Stimulated activated effector memory CD8-positive, alpha-beta T cell treated with anti-CD3 and anti-CD28 coated beads, Interleukin-12 subunit alpha, Interleukin-12 subunit beta, amount 100 ng/mL, for 72 hours (primary cell): ENCODE data around the gene EPG5.
"Not testable (repeated sequence)": the region's sequence is repeated elsewhere in the genome, so short reads cannot be mapped to it uniquely, and the experiment has no call there.

Source experiments
- ATAC-seq: fragments of 150-1000 bp; cut with Tn5 transposase; 2 replicates; pipeline ENCODE4 v1.10.0; 2021
- DNase-seq, 2 donors: peaks; one replicate each; pipeline ENCODE4 v3.0.0; 2021 to 2022; ENCODE audit warnings: low spot score in 2 of 2
- H3K27ac Mint-ChIP-seq: one replicate; pipeline ENCODE4 v1.8.0; 2022; ENCODE audit warnings: mild to moderate bottlenecking, mixed read lengths
- H3K36me3 Mint-ChIP-seq: one replicate; pipeline ENCODE4 v1.8.0; 2022; ENCODE audit warnings: mild to moderate bottlenecking, mixed read lengths
- H3K4me1 Mint-ChIP-seq: one replicate; pipeline ENCODE4 v1.8.0; 2022; ENCODE audit warnings: mixed read lengths
- H3K4me3 Mint-ChIP-seq: one replicate; pipeline ENCODE4 v1.8.0; 2022; ENCODE audit warnings: mild to moderate bottlenecking, mixed read lengths
- H3K9me3 Mint-ChIP-seq: one replicate; pipeline ENCODE4 v1.8.0; 2022; ENCODE audit warnings: mixed read lengths

Gene EPG5

DNA sequence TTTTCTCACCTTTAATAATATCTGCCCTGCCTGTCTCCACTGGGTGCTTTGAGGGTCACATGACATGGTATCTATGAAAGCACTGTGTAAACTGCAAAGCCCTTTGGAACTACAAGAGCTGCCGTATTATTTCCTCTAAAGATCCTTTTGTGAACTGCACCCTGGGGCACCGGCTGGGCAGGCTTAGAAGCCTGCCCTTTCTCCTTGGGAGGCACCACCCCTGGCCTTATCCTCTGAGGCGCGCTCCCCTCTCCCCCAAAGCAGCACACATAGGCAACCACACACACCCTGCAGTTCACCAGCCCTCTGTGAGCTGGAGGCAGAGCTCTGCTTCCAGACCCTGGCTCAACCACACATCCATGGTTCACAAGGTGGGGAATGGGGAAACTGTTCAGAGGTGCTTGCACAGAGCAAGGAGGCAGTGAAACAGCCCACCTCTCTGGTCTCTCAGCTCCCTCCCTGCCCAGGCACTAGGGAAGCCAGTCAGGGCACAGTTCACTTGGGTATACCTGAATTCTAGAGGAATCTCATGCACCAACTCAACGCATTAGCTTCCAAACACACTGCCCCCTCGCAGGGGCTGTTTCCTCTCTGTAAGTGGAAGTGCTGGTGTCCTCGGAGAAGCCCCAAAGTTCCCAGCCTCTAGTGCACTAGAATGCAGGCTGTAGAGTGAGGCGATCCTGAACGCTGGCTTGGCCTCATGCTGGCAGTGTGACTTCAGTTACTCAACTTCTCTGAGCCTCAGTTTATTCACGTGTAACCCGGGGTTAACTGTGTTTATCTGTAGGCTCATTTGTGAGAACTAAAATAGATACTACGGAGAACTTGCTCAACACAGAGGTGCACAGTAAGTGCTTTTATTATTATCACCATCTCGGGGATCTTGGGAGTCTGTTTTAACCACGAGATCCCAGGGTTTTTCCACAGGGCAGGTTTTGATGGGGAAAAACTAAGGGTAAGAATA, 130.6 kb downstream of the EPG5 start:
- Mint-ChIP-seq H3K27ac (no peak overlapping the region), H3K36me3 (no peaks in the 10 kb centered on the region), H3K4me1 (peaks cover 10% of the 10 kb centered on the region), H3K4me3 (peak overlapping the region; percentile 39), H3K9me3 (no peaks in the 10 kb centered on the region)
- DNase-seq, result no peak
- ATAC-seq, result no peak

DNA sequence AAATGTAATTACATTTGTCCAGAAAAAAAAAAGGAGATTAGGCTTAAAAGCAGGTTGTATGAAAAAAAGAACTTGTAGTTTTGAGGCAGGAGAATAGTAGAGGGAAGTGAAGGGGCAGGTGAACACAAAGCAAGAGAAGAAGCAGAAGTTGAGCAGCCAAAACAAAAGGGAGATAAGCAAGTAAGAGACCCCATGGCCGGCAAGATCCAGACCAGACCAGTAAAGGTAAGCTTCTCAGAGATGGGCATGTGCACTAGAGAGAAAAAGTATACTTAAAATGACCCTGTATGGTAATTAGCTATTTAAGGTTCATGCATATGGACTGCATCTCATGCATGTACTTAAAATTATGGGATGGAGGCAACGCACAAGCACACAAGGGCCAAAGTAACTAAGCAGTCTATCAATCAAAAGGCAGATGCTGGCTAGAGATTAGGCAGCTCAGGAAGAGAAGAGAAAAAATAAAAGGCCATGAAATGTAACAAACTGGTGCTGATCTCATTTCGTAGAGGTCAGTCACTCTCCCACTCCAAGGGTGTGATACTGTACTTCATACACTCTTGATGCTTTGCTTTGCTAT, 132.0 kb downstream of the EPG5 start:
- DNase-seq (no peak), ATAC-seq (no peak)
- Mint-ChIP-seq H3K4me1 (peaks cover 10% of the 10 kb centered on the region), H3K9me3 (no peaks in the 10 kb centered on the region), H3K36me3 (no peaks in the 10 kb centered on the region), H3K27ac (no peak overlapping the region), H3K4me3 (no peak overlapping the region)

DNA sequence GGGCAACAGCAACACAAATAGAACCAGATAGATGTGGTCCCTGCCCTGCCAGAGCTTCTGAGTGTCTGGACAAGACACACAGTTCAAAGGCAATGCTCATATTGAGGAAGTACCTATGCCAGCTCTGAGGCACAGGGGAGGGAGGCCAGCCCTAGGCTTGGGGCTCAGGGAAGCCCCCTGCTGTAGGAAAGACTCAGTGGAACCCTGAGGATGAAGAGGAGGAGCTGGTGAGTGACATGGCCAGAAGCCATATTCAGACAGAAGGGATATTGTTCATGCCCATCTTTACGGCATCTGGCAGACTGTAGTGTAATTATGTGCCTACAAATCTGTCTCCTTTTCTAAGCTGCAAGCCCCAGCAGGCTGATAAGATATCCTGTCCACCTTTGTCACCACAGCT, 132.8 kb downstream of the EPG5 start:
- Mint-ChIP-seq H3K36me3 (no peaks in the 10 kb centered on the region), H3K4me1 (peaks cover 10% of the 10 kb centered on the region), H3K27ac (no peak overlapping the region), H3K4me3 (no peak overlapping the region), H3K9me3 (no peaks in the 10 kb centered on the region)
- ATAC-seq (no peak), DNase-seq (no peak)

DNA sequence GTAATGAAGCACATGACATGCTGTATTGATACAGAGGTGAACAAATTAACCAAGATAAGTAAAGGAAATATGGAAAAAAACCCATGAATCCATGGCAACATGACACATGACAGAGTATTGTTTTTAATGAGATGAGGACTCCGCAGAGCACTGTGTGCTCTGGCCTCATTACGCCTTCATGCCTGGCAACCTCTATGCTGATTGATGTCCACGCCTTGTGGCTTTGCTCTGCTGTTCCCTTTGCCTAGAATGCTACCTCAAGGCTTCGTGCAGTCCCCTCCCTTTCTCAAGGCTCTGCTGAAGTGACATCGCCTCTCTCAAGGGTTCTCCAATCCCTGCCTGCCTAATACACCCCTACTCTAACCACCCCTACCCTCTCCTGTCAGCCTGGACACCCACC, 133.3 kb downstream of the EPG5 start:
- H3K4me3 Mint-ChIP-seq, result no peak overlapping the region
- no peaks in the 10 kb centered on the region for H3K9me3 Mint-ChIP-seq
- peaks cover 11% of the 10 kb centered on the region for H3K4me1 Mint-ChIP-seq
- no peak for DNase-seq
- no peak for ATAC-seq
- no peaks in the 10 kb centered on the region for H3K36me3 Mint-ChIP-seq
- no peak overlapping the region for H3K27ac Mint-ChIP-seq

DNA sequence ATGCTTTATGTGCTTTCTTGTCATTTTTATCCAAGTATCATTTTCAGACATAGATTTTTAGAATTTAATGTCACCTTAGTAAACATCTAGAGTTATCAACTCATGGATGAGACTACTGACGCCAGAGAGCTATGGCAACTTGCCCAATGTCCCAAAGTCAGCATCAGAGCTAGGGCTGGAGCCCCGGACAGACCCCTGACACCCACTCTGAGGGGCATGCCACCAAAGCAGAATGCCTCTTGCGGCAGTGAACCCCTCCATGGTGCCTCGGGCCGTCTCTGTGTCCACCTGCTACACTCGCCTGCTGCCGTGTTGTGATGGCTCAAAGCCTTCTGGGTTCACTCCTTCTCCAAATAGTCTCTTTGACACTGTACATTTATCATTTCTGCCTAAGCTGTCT, 136.2 kb downstream of the EPG5 start:
- no peaks in the 10 kb centered on the region for H3K36me3 Mint-ChIP-seq
- DNase-seq (no peak), ATAC-seq (no peak)
- H3K4me1 Mint-ChIP-seq, result peaks cover 16% of the 10 kb centered on the region
- no peak overlapping the region for H3K4me3 Mint-ChIP-seq
- no peaks in the 10 kb centered on the region for H3K9me3 Mint-ChIP-seq
- H3K27ac Mint-ChIP-seq, result no peak overlapping the region

DNA sequence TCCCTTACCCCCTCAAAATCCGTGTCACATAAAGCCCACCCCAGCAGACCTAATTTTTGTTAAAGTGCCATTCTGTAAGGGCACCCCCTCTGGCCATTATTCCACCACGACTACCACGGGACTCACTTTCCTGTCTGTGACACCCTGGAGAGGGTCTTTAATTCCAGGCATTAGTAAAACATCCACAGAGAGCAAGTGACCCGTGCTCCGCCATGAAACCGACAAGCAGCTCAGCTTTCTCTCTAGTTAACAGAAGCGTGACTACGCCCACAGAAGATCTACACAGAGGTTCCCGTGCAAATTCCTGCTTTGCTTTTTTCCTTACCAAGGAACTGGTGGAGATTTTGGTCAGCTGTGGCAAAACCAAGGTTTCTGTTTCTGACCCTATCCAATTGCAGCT, 137.3 kb downstream of the EPG5 start:
- H3K4me3 Mint-ChIP-seq, result no peak overlapping the region
- DNase-seq, result no peak
- ATAC-seq, result no peak

DNA sequence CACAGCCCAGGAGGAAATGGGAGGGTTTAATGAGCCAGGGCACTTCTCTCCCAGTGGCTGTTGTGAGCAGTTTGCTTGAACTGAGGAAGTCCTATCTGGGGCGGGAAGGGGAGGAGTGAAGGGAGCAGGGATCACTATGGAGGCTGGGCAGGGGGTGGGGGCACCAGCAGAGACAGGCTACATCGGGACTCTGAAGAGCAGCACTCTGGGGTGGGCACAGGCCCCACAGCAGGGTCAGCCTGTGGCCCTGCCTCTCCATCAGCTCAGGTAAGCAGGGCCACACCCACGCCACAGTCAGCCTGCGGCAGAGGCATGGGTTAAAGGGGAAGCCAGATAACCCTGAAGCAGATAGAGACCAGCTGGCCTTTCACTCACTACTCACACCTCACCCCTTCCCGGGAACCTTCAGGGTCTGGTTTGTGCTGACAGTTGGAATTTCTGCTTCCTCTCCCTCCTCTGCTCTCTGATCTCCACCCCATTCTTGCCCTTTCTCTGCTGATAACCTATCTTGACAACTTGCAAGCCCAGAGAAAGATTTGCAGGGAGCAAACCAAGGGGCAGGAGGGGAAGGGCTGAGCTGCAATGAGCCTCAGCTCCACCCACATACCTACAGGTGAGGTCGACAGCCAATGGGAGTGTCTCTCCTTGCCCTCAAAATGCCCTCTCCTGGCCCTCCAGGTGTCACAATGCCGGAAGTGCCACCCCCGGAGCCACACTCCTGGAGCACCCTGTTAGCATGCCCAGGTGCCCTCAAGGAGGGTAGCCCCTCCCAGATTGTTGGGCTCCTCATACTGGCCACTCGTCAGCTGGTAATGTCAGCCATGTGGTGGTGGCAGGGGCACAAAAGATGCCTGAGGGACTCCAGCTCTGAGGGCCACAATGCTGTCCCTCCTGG, 138.0 kb downstream of the EPG5 start:
- H3K27ac Mint-ChIP-seq, result no peak overlapping the region
- DNase-seq, result no peak
- no peak for ATAC-seq
- no peaks in the 10 kb centered on the region for H3K36me3 Mint-ChIP-seq
- no peaks in the 10 kb centered on the region for H3K9me3 Mint-ChIP-seq
- H3K4me1 Mint-ChIP-seq, result peaks cover 27% of the 10 kb centered on the region
- no peak overlapping the region for H3K4me3 Mint-ChIP-seq

More for the DNA sequence above, 137.3 kb downstream of the EPG5 start:
- Mint-ChIP-seq H3K9me3 (no peaks in the 10 kb centered on the region), H3K27ac (no peak overlapping the region), H3K36me3 (no peaks in the 10 kb centered on the region), H3K4me1 (peaks cover 21% of the 10 kb centered on the region)

DNA sequence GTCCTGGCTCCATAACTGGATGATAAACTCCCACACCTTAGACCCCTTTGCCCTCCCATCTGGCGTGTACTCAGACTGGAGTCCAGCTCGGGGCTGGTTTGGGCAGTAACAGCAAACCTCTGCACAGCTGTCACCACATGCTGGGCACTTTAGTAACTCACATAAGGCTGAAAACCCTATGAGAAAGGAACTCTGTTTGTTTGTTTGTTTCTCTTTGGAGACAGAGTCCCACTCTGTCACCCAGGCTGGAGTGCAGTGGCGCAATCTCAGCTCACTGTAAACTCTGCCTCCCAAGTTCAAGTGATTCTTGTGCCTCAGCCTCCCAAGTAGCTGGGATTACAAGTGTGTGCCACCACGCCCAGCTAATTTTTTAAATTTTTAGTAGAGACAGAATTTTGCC, 140.4 kb downstream of the EPG5 start:
- not testable (repeated sequence) for H3K36me3 Mint-ChIP-seq, ATAC-seq, H3K9me3 Mint-ChIP-seq, H3K27ac Mint-ChIP-seq, DNase-seq, H3K4me3 Mint-ChIP-seq
- H3K4me1 Mint-ChIP-seq, result peaks cover 27% of the 10 kb centered on the region

DNA sequence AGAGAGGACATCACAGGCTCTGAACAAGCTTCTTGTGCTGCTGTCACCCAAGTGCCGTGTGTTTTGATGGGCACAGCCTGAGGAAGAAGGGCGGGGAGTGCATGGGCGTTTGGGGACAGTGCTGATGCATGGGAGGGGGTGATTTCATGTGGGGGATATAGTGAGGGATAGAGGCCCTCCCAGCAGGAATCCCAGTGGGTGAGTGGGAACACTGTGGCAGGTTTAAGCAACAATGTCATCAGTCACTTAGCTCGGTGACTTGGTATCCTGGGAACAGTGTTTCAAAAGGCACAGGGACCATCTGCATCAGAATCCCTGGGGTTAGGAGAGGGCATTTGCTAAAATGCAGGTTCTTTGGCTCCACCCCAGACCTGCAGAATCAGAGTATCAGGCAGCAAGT, 141.0 kb downstream of the EPG5 start:
- Mint-ChIP-seq H3K27ac (no peak overlapping the region), H3K4me3 (no peak overlapping the region), H3K4me1 (peaks cover 27% of the 10 kb centered on the region), H3K9me3 (no peaks in the 10 kb centered on the region), H3K36me3 (no peaks in the 10 kb centered on the region)
- ATAC-seq, result no peak
- no peak for DNase-seq

DNA sequence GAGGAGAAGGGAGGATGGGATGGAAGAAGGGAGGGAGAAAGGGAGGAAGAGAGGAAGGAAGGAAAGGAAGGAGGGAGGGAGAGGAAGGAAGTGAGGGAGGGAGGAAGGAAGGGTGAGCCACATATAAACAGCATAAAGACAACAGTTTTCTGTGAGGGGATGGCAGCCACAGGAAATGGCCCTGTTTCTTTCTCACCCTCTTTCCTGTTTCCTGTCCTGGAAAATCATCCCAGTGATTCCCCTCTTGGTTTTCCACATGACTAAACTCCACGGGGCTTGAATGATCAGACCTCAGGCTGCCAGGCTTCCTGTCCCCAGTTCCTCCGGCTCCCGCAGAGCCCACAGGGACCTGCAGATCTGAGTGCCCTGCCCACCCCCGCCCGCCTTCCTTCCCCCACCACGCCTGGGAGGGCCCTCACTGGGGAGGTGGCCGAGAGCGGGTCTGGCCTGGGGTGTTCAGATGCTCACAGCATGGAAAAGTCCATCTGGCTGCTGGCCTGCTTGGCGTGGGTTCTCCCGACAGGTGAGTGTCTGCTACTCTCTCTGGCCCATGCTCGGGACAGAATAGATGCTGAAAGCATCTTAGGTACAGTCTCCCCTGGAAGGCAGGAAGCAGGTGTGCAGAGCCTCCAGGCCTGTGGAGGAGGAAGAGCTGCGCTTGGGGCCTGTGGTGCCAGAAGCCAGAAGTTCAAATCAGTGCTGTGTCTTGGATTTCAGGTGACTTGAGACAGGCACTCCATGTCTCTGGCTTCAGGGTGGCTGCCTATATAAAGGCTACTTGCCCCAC, 141.7 kb downstream of the EPG5 start, which contains the start of gene SIGLEC15:
TSS of gene SIGLEC15 (plus strand) at position 418 of the 787 bp plus-strand sequence. CDS start at position 472, 54 bp downstream.
- Mint-ChIP-seq H3K9me3 (no peaks in the 10 kb centered on the region), H3K4me1 (peaks cover 27% of the 10 kb centered on the region), H3K27ac (peak within 1 kb of the TSS; percentile 21), H3K4me3 (no peak within 1 kb of the TSS), H3K36me3 (no peaks in the 10 kb centered on the region)
- no peak for DNase-seq
- ATAC-seq, result no peak

DNA sequence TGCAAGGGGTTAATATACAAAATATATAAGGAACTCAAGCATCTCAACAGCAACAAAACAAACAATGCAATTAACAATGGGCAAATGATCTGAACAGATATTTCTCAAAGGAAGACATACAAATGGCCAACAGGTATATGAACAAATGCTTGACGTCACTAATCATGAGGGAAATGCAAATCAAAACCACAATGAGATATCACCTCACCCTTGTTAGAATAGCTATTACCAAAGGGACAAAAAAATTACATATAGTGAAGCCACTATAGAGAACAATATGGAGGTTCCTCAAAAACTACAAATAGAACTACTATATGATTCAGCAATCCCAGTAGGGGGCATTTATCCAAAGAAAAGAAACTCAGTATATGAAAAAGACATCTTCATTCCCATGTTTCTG, 145.4 kb downstream of the EPG5 start:
- H3K27ac Mint-ChIP-seq, result no peak overlapping the region
- peaks cover 19% of the 10 kb centered on the region for H3K4me1 Mint-ChIP-seq
- no peaks in the 10 kb centered on the region for H3K36me3 Mint-ChIP-seq
- no peak overlapping the region for H3K4me3 Mint-ChIP-seq
- H3K9me3 Mint-ChIP-seq, result no peaks in the 10 kb centered on the region
- ATAC-seq, result no peak
- DNase-seq, result no peak

DNA sequence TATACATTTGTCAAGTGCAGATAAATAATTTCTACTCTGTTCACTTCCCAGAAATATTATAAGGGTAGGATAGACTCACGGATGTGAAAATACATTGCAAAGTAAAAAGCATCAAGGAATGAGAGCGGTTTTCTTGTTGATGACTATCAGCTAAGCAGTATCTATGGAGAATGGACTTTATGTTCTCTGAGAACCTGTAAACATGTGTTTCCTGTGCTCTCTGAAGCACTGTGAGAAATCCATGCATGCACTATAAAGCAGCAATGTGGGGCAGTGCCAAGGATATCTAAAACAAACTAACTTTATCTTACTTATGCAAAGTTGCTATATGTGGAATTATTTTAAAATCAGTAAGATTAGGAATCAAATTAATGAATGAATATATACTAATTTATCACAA, 146.1 kb downstream of the EPG5 start:
- Mint-ChIP-seq H3K27ac (no peak overlapping the region), H3K4me3 (no peak overlapping the region), H3K9me3 (peaks cover 4% of the 10 kb centered on the region), H3K36me3 (no peaks in the 10 kb centered on the region), H3K4me1 (peaks cover 17% of the 10 kb centered on the region)
- DNase-seq, result no peak
- no peak for ATAC-seq

DNA sequence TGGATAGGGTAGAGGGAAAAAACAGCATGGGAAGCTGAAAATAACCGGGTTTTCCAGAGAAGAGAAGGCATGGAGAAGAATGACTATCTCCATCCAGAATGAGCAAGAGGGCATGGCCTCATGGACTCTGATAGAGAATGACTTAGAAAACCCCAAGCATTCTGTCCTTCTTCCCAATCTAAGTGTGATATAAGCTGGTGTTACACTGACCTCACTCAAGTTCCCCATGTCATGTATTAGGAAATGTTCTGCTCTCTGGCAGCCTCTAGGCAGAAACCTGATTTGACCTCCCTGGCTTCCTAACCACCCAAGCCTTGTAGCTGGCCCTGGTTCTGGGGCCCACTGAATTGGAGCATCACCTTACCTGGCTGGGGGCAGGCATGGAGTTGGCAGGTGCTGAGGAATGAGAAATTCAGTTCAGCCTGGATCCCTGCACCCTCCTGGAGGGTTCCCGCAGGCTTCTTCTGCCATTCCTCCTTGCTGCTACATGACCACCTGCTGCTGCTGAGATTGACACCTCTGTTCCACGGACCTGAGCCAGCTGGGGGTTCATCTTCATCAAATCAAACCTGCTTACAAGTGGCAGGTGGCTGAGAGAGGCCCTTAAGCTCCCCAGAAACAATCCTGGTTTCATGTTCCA, 146.9 kb downstream of the EPG5 start:
- Mint-ChIP-seq H3K4me3 (no peak overlapping the region), H3K4me1 (peaks cover 13% of the 10 kb centered on the region), H3K27ac (no peak overlapping the region), H3K9me3 (peaks cover 4% of the 10 kb centered on the region), H3K36me3 (no peaks in the 10 kb centered on the region)
- ATAC-seq (no peak), DNase-seq (no peak)

DNA sequence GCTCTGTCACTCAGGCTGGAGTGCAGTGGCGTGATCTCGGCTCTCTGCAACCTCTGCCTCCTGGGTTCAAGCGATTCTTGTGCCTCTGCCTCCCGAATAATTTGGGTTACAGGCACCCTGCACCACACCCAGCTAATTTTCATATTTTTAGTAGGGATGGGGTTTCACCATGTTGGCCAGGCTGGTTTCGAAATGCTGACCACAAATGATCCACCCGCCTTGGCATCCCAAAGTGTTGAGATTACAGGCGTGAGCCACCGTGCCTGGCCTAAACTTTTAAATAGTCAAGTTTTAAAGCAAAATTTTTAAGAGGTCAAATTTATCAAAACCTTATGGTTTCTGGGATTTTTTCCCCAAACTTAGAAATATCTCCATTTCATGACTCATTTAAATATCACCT, 148.4 kb downstream of the EPG5 start:
- not testable (repeated sequence) for H3K4me1 Mint-ChIP-seq, H3K9me3 Mint-ChIP-seq, DNase-seq, ATAC-seq, H3K27ac Mint-ChIP-seq, H3K4me3 Mint-ChIP-seq, H3K36me3 Mint-ChIP-seq
